HL-60 (cell line): Measurements from ENCODE around the gene MTCL1.

Source experiments
- DNase-seq, 2 experiments: peaks; one replicate each; pipeline ENCODE4 v3.0.0-alpha.2; 2010 to 2020; ENCODE audit warnings: low read depth in 1 of 2, low spot score in 1 of 2
- H3K27ac ChIP-seq: fragments of 250-450 bp; sonication (Bioruptor Pico); replicated peaks from 2 replicates; pipeline ENCODE4 v1.5.1; 2020; ENCODE audit warnings: mild to moderate bottlenecking, moderate library complexity
- H3K27me3 ChIP-seq: fragments of 250-450 bp; sonication (Bioruptor Pico); 2 replicates; pipeline ENCODE4 v1.5.1; 2021; ENCODE audit warnings: mild to moderate bottlenecking, moderate library complexity; ENCODE audit not compliant: insufficient read depth, poor library complexity, severe bottlenecking
- H3K4me3 ChIP-seq: replicated peaks from 2 replicates; pipeline ENCODE4 v1.5.1; 2011; ENCODE audit warnings: mild to moderate bottlenecking, control low read depth, low read length; ENCODE audit not compliant: insufficient read depth
- GABPA ChIP-seq: IDR thresholded peaks from 2 replicates; pipeline ENCODE4 v1.6.1; 2012; ENCODE audit warnings: low read depth
- POLR2AphosphoS5 ChIP-seq: IDR thresholded peaks from 2 replicates; pipeline ENCODE4 v1.6.1; 2012; ENCODE audit warnings: low read depth
- SPI1 ChIP-seq: IDR thresholded peaks from 2 replicates; pipeline ENCODE4 v1.6.1; 2012; ENCODE audit warnings: low read depth, mild to moderate bottlenecking, borderline replicate concordance
- TF ChIP-seq, protein P1 (sequence below): IDR thresholded peaks from one replicate; pipeline ENCODE4 v1.5.1; 2011; ENCODE audit warnings: low read length, control low read depth, inconsistent platforms; ENCODE audit not compliant: insufficient read depth
- TF ChIP-seq, protein P2 (sequence below): IDR thresholded peaks from 2 replicates; pipeline ENCODE4 v1.6.1; 2012; ENCODE audit warnings: low read depth; ENCODE audit not compliant: insufficient replicate concordance

The MTCL1 gene

GRCh38 chr18:8865934-8866333 lies 160.6 kb downstream of the MTCL1 start:
- no peak for DNase-seq
- Histone ChIP-seq H3K4me3 (no peak overlapping the region), H3K27me3 (no peaks in the 10 kb centered on the region), H3K27ac (no peak overlapping the region)
- TF ChIP-seq, protein P1, sequence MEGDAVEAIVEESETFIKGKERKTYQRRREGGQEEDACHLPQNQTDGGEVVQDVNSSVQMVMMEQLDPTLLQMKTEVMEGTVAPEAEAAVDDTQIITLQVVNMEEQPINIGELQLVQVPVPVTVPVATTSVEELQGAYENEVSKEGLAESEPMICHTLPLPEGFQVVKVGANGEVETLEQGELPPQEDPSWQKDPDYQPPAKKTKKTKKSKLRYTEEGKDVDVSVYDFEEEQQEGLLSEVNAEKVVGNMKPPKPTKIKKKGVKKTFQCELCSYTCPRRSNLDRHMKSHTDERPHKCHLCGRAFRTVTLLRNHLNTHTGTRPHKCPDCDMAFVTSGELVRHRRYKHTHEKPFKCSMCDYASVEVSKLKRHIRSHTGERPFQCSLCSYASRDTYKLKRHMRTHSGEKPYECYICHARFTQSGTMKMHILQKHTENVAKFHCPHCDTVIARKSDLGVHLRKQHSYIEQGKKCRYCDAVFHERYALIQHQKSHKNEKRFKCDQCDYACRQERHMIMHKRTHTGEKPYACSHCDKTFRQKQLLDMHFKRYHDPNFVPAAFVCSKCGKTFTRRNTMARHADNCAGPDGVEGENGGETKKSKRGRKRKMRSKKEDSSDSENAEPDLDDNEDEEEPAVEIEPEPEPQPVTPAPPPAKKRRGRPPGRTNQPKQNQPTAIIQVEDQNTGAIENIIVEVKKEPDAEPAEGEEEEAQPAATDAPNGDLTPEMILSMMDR = no peak
- TF ChIP-seq GABPA (no peak), SPI1 (no peak), POLR2AphosphoS5 (no peak)
- TF ChIP-seq, protein P2, sequence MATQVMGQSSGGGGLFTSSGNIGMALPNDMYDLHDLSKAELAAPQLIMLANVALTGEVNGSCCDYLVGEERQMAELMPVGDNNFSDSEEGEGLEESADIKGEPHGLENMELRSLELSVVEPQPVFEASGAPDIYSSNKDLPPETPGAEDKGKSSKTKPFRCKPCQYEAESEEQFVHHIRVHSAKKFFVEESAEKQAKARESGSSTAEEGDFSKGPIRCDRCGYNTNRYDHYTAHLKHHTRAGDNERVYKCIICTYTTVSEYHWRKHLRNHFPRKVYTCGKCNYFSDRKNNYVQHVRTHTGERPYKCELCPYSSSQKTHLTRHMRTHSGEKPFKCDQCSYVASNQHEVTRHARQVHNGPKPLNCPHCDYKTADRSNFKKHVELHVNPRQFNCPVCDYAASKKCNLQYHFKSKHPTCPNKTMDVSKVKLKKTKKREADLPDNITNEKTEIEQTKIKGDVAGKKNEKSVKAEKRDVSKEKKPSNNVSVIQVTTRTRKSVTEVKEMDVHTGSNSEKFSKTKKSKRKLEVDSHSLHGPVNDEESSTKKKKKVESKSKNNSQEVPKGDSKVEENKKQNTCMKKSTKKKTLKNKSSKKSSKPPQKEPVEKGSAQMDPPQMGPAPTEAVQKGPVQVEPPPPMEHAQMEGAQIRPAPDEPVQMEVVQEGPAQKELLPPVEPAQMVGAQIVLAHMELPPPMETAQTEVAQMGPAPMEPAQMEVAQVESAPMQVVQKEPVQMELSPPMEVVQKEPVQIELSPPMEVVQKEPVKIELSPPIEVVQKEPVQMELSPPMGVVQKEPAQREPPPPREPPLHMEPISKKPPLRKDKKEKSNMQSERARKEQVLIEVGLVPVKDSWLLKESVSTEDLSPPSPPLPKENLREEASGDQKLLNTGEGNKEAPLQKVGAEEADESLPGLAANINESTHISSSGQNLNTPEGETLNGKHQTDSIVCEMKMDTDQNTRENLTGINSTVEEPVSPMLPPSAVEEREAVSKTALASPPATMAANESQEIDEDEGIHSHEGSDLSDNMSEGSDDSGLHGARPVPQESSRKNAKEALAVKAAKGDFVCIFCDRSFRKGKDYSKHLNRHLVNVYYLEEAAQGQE = no peak

DNA sequence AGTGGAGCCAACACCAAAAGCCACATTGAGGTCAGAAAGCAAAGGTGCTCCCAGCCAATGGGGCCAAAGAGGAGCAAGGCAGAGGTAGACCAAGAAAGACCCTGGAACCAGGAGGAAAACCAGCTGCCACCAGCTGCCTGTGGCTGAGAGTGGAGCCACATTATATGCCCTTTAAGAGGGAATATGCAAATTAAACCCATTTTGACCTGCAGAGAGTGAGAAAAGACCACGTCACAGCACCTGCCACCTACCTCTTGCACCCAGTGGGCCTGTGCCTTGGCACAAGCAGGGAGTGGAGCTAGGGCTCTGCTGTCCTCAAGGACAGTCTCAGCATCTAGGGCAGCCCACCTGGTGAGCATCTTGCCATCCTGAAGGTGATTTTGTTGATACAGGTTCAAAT lies 161.3 kb downstream of the MTCL1 start:
- TF ChIP-seq, protein P1 = no peak
- no peak for TF ChIP-seq SPI1
- no peak for TF ChIP-seq POLR2AphosphoS5
- TF ChIP-seq GABPA = no peak
- TF ChIP-seq, protein P2 = no peak
- no peak overlapping the region for H3K4me3 ChIP-seq
- peaks cover 2% of the 10 kb centered on the region for H3K27me3 ChIP-seq
- DNase-seq = no peak
- H3K27ac ChIP-seq = no peak overlapping the region

DNA sequence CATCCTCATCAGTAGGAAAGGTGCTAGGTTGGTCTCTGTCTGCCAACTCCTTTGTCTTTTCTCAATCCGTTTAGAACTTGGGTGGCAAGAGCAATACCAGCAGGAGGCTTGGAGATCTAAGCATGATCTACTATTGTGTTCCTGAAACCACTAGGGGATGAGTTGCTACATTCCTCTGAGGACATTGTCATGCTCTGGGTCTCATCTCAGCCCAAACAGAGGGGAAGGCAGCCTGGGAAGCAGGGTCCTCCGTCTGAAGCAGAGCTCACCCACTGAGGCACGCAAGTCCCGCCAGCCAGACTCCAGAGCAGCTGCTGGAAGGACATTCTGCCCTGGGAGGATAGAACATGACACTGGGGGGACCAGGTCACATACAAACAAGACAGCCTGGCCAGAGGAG lies 162.9 kb downstream of the MTCL1 start:
- DNase-seq = no peak
- no peak overlapping the region for H3K27ac ChIP-seq

More for the DNA sequence above, 162.9 kb downstream of the MTCL1 start:
- Histone ChIP-seq H3K4me3 (no peak overlapping the region), H3K27me3 (peaks cover 3% of the 10 kb centered on the region)
- TF ChIP-seq POLR2AphosphoS5 = no peak
- TF ChIP-seq GABPA = no peak
- TF ChIP-seq SPI1 = no peak
- TF ChIP-seq, protein P1 = no peak
- TF ChIP-seq, protein P2 = no peak
